A673 (cell line): ENCODE results near the gene ODAPH.
"Not testable (repeated sequence)": the region's sequence is repeated elsewhere in the genome, so short reads cannot be mapped to it uniquely, and the experiment has no call there.

Source experiments
- EZH2 ChIP-seq: fragments of 200-600 bp; sonication (generic); IDR thresholded peaks from 2 replicates; pipeline ENCODE4 v1.6.1; 2017; ENCODE audit warnings: borderline replicate concordance, low read depth, mild to moderate bottlenecking, mixed read lengths, antibody characterized with exemption, low read length; ENCODE audit not compliant: poor library complexity, severe bottlenecking
- TF ChIP-seq, protein P1 (sequence below): fragments of 300-800, 200-600 bp; sonication (generic); conservative IDR thresholded peaks from 2 replicates; pipeline ENCODE4 v1.5.1; 2017; ENCODE audit warnings: low read depth, mild to moderate bottlenecking, antibody characterized with exemption, low read length, moderate library complexity, mixed read lengths

DNA sequence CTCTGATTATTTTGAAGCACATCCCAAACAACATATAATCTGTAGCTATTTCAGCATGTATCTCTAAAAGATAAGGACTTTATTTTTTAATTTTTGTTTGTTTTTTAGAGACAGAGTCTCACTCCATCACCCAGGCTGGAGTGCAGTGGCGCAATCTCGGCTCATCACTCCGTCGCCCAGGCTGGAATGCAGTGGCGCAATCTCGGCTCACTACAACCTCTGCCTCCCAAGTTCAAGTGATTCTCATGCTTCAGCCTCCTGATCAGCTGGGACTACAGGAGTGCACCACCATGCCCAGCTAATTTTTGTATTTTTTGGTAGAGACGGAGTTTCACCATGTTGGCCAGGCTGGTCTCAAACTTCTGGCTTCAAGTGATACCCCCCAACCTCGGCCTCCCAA lies 11.6 kb upstream of the ODAPH start:
- TF ChIP-seq, protein P1, sequence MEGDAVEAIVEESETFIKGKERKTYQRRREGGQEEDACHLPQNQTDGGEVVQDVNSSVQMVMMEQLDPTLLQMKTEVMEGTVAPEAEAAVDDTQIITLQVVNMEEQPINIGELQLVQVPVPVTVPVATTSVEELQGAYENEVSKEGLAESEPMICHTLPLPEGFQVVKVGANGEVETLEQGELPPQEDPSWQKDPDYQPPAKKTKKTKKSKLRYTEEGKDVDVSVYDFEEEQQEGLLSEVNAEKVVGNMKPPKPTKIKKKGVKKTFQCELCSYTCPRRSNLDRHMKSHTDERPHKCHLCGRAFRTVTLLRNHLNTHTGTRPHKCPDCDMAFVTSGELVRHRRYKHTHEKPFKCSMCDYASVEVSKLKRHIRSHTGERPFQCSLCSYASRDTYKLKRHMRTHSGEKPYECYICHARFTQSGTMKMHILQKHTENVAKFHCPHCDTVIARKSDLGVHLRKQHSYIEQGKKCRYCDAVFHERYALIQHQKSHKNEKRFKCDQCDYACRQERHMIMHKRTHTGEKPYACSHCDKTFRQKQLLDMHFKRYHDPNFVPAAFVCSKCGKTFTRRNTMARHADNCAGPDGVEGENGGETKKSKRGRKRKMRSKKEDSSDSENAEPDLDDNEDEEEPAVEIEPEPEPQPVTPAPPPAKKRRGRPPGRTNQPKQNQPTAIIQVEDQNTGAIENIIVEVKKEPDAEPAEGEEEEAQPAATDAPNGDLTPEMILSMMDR: not testable (repeated sequence)
- not testable (repeated sequence) for TF ChIP-seq EZH2
